Measurements from ENCODE around the gene GRID1.

The GRID1 gene

GRCh38 chr10:85621562-85621961 is 745.0 kb downstream of the GRID1 start:
- Histone ChIP-seq H3K9ac (ENCODE audit: low read depth in 1 of 2, low read length in 2 of 2) (no peak overlapping the region), H3K36me3 (ENCODE audit: control insufficient read depth in 2 of 2, insufficient read depth in 2 of 2, low read length in 2 of 2) (no peaks in the 10 kb centered on the region), H3K27ac (ENCODE audit: low read depth in 2 of 2, low read length in 2 of 2) (peak overlapping the region; percentile 40 to 64), H3K4me3 (ENCODE audit: low read length in 2 of 2) (peak overlapping the region in 1 of 2 donors; percentile 15), H3K9me3 (ENCODE audit: control insufficient read depth in 2 of 2, low read length in 2 of 2) (no peaks in the 10 kb centered on the region), H3K4me1 (ENCODE audit: control insufficient read depth in 2 of 2, insufficient read depth in 2 of 2, low read length in 2 of 2) (peaks cover 12 to 23% of the 10 kb centered on the region in 2 donors), H3K27me3 (ENCODE audit: control insufficient read depth in 2 of 2, insufficient read depth in 2 of 2, low read length in 2 of 2) (no peaks in the 10 kb centered on the region)

DNA sequence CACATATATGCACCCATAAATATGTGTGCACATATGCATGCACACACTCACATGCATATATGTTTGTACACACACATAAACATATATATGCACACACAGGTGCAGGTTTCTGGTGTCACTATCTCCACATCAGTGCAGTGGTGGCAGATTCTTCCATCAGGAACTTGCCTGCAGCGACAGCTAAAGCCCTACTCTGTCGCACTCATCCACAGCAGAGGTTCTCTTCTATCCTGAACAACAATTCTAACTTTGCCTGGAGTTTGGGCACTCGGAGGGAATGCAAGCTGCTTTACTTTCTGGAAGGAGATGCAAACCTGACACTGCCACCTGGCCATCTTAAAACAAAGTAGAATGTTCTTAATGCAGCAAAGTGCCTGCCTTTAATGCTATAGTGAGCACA is 745.8 kb downstream of the GRID1 start:
- peaks cover 12 to 23% of the 10 kb centered on the region in 2 donors for H3K4me1 ChIP-seq (ENCODE audit: control insufficient read depth in 2 of 2, insufficient read depth in 2 of 2, low read length in 2 of 2)
- H3K9ac ChIP-seq (ENCODE audit: low read depth in 1 of 2, low read length in 2 of 2) = no peak overlapping the region
- peak overlapping the region in 1 of 2 donors; percentile 61 for H3K27ac ChIP-seq (ENCODE audit: low read depth in 2 of 2, low read length in 2 of 2)
- no peaks in the 10 kb centered on the region for H3K9me3 ChIP-seq (ENCODE audit: control insufficient read depth in 2 of 2, low read length in 2 of 2)
- H3K27me3 ChIP-seq (ENCODE audit: control insufficient read depth in 2 of 2, insufficient read depth in 2 of 2, low read length in 2 of 2) = no peaks in the 10 kb centered on the region
- peak overlapping the region in 1 of 2 donors; percentile 42 for H3K4me3 ChIP-seq (ENCODE audit: low read length in 2 of 2)
- H3K36me3 ChIP-seq (ENCODE audit: control insufficient read depth in 2 of 2, insufficient read depth in 2 of 2, low read length in 2 of 2) = no peaks in the 10 kb centered on the region

DNA sequence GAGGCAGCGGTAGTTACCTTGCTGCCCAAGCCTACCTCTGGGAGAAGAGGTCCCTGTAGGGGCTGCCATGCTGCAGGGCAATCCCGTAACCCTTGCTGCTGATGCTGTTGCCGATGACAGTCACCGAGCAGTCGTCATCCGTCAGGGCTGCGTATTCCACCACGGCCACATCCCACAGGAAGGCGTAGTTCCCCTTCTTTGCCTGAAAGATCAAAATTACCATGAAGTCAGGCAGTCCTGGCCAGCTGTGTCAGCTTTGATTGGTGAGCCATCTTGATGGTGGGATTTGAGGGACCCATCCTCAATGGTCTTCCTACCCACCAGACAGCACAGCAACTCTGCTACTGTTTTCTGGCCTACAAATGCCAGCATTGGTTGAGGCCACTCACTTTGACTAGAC is 746.8 kb downstream of the GRID1 start:
- no peak overlapping the region for H3K4me3 ChIP-seq (ENCODE audit: low read length in 2 of 2)
- peaks cover 12 to 23% of the 10 kb centered on the region in 2 donors for H3K4me1 ChIP-seq (ENCODE audit: control insufficient read depth in 2 of 2, insufficient read depth in 2 of 2, low read length in 2 of 2)
- H3K27ac ChIP-seq (ENCODE audit: low read depth in 2 of 2, low read length in 2 of 2) = no peak overlapping the region
- no peaks in the 10 kb centered on the region for H3K27me3 ChIP-seq (ENCODE audit: control insufficient read depth in 2 of 2, insufficient read depth in 2 of 2, low read length in 2 of 2)
- H3K9me3 ChIP-seq (ENCODE audit: control insufficient read depth in 2 of 2, low read length in 2 of 2) = no peaks in the 10 kb centered on the region
- H3K9ac ChIP-seq (ENCODE audit: low read depth in 1 of 2, low read length in 2 of 2) = no peak overlapping the region
- no peaks in the 10 kb centered on the region for H3K36me3 ChIP-seq (ENCODE audit: control insufficient read depth in 2 of 2, insufficient read depth in 2 of 2, low read length in 2 of 2)

DNA sequence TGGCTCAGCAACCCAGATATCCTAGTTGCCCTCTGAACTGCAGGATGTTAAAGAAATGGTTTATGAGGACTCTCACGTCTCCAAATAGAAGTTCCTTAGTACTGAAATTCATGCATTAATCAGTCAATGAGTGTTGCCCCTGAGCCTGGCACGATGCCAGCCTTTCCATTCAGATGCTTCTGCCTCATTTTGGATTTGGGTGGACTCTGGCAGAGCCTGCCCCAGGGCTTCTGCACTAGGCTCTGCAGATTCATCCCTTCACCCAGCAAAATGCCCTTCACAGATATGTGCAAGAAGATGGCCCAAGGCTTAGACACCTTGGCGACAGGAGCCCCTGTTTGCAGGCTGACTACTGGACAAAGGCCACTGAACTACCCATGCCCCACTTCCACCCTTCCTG is 747.8 kb downstream of the GRID1 start:
- Histone ChIP-seq H3K27me3 (ENCODE audit: control insufficient read depth in 2 of 2, insufficient read depth in 2 of 2, low read length in 2 of 2) (no peaks in the 10 kb centered on the region), H3K4me1 (ENCODE audit: control insufficient read depth in 2 of 2, insufficient read depth in 2 of 2, low read length in 2 of 2) (peaks cover 12 to 23% of the 10 kb centered on the region in 2 donors), H3K4me3 (ENCODE audit: low read length in 2 of 2) (no peak overlapping the region), H3K36me3 (ENCODE audit: control insufficient read depth in 2 of 2, insufficient read depth in 2 of 2, low read length in 2 of 2) (no peaks in the 10 kb centered on the region), H3K9ac (ENCODE audit: low read depth in 1 of 2, low read length in 2 of 2) (no peak overlapping the region), H3K27ac (ENCODE audit: low read depth in 2 of 2, low read length in 2 of 2) (no peak overlapping the region), H3K9me3 (ENCODE audit: control insufficient read depth in 2 of 2, low read length in 2 of 2) (no peaks in the 10 kb centered on the region)

DNA sequence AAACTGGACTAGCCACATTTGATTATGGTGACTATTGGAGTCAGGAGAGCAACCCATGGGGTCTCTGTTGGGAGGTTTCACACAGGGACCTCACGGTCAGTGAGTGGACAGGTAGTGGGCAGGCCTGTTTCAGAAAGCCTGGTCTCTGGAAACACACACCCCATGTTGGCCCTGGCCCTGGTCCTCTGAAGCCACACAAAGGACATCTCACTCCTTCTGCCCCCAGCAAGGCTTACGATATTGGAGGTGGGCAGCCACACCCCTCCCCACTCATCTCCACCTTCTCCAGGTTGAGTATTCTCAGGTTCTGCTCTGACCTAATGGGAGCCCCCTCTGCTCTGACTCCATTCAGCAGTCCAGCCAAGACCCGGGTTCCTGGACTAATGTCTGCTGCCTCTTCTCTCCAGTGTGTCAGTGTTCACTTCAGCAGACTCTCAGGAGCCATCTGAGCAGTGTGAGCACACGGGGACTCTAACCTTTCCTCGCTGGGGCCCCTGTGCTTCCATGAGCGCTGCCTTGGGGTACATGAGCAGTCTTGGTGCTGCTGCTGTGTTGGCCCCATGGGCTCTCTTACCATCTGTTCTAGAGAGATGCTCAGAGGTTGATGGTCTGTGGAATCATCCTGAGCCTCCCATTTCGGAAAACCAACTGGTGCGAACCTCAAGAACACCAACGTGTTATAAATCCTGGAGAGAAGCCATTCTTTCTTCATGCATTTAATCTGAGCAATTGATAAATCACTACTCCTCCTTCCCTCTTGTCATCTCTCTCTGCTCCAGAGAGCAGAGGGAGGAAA is 748.6 kb downstream of the GRID1 start:
- no peak overlapping the region for H3K4me3 ChIP-seq (ENCODE audit: low read length in 2 of 2)
- H3K9ac ChIP-seq (ENCODE audit: low read depth in 1 of 2, low read length in 2 of 2) = no peak overlapping the region
- no peaks in the 10 kb centered on the region for H3K9me3 ChIP-seq (ENCODE audit: control insufficient read depth in 2 of 2, low read length in 2 of 2)
- peaks cover 12 to 22% of the 10 kb centered on the region in 2 donors for H3K4me1 ChIP-seq (ENCODE audit: control insufficient read depth in 2 of 2, insufficient read depth in 2 of 2, low read length in 2 of 2)
- H3K36me3 ChIP-seq (ENCODE audit: control insufficient read depth in 2 of 2, insufficient read depth in 2 of 2, low read length in 2 of 2) = no peaks in the 10 kb centered on the region
- no peaks in the 10 kb centered on the region for H3K27me3 ChIP-seq (ENCODE audit: control insufficient read depth in 2 of 2, insufficient read depth in 2 of 2, low read length in 2 of 2)
- H3K27ac ChIP-seq (ENCODE audit: low read depth in 2 of 2, low read length in 2 of 2) = no peak overlapping the region

DNA sequence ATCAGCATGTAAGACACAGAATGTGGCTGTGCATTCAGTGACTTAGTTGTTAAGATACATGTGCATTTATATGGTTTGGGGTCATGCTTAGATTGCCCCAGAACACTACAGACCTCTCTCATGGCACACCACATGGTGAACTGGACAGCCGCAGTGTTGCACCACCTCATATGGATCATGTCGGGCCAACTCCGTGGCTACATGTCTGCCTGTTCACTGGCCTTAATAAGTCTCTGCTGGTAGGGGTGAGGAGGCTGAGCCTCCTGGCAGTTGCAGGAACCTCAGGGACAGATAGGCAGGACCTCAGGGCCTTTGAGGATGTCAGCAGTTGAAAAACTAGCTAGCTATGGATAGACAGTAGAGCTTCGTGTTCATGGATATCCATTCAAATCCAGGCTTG is 751.0 kb downstream of the GRID1 start:
- no peaks in the 10 kb centered on the region for H3K27me3 ChIP-seq (ENCODE audit: control insufficient read depth in 2 of 2, insufficient read depth in 2 of 2, low read length in 2 of 2)
- peaks cover 1% of the 10 kb centered on the region in 2 donors for H3K4me1 ChIP-seq (ENCODE audit: control insufficient read depth in 2 of 2, insufficient read depth in 2 of 2, low read length in 2 of 2)
- H3K27ac ChIP-seq (ENCODE audit: low read depth in 2 of 2, low read length in 2 of 2) = no peak overlapping the region
- H3K4me3 ChIP-seq (ENCODE audit: low read length in 2 of 2) = no peak overlapping the region
- H3K9ac ChIP-seq (ENCODE audit: low read depth in 1 of 2, low read length in 2 of 2) = no peak overlapping the region
- H3K9me3 ChIP-seq (ENCODE audit: control insufficient read depth in 2 of 2, low read length in 2 of 2) = no peaks in the 10 kb centered on the region
- H3K36me3 ChIP-seq (ENCODE audit: control insufficient read depth in 2 of 2, insufficient read depth in 2 of 2, low read length in 2 of 2) = no peaks in the 10 kb centered on the region

DNA sequence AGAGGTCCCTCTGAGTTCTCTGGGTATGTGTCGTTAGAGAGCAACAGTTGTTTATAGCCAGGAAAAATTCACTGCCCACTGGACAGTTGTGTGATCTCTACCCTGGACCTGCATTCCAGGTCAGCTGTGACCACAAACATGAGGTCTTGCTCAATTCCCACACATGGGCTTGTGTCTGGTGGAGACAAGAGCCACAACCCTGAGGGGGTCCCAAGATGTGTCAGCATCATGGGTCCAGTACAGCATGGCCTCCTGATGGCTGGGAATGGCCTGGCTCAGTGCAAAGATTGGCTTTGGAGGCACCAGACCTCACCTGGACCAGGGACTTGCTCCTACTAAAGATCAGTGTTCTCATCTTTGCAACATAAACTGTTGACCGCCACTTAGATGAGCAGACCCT is 751.6 kb downstream of the GRID1 start:
- no peak overlapping the region for H3K4me3 ChIP-seq (ENCODE audit: low read length in 2 of 2)
- H3K4me1 ChIP-seq (ENCODE audit: control insufficient read depth in 2 of 2, insufficient read depth in 2 of 2, low read length in 2 of 2) = no peaks in the 10 kb centered on the region
- no peak overlapping the region for H3K27ac ChIP-seq (ENCODE audit: low read depth in 2 of 2, low read length in 2 of 2)
- no peak overlapping the region for H3K9ac ChIP-seq (ENCODE audit: low read depth in 1 of 2, low read length in 2 of 2)
- no peaks in the 10 kb centered on the region for H3K36me3 ChIP-seq (ENCODE audit: control insufficient read depth in 2 of 2, insufficient read depth in 2 of 2, low read length in 2 of 2)
- no peaks in the 10 kb centered on the region for H3K9me3 ChIP-seq (ENCODE audit: control insufficient read depth in 2 of 2, low read length in 2 of 2)
- H3K27me3 ChIP-seq (ENCODE audit: control insufficient read depth in 2 of 2, insufficient read depth in 2 of 2, low read length in 2 of 2) = no peaks in the 10 kb centered on the region

GRCh38 chr10:85614566-85614965 is 752.0 kb downstream of the GRID1 start:
- Histone ChIP-seq H3K4me3 (ENCODE audit: low read length in 2 of 2) (no peak overlapping the region), H3K4me1 (ENCODE audit: control insufficient read depth in 2 of 2, insufficient read depth in 2 of 2, low read length in 2 of 2) (no peaks in the 10 kb centered on the region), H3K9me3 (ENCODE audit: control insufficient read depth in 2 of 2, low read length in 2 of 2) (no peaks in the 10 kb centered on the region), H3K36me3 (ENCODE audit: control insufficient read depth in 2 of 2, insufficient read depth in 2 of 2, low read length in 2 of 2) (no peaks in the 10 kb centered on the region), H3K27ac (ENCODE audit: low read depth in 2 of 2, low read length in 2 of 2) (no peak overlapping the region), H3K9ac (ENCODE audit: low read depth in 1 of 2, low read length in 2 of 2) (no peak overlapping the region), H3K27me3 (ENCODE audit: control insufficient read depth in 2 of 2, insufficient read depth in 2 of 2, low read length in 2 of 2) (no peaks in the 10 kb centered on the region)

DNA sequence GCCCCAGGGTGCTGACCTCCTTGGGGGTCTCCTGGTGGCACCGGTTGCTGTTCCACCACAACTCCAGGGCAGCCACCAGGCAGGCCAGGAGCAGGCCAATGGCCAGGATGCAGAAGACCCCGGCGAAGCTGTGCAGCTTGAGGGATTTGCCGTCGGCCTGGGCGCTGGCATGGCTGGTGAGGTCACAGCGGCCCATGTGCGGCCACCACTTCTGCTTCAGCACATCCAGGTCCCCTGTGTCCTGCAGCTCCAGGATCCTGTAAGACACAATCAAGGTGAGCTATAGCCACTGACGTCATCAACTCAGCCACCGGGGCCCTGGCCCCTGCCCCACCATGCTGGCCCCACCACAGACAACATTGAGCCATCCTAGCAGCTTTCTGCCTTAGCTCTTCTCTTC is 753.2 kb downstream of the GRID1 start:
- Histone ChIP-seq H3K4me3 (ENCODE audit: low read length in 2 of 2) (no peak overlapping the region), H3K36me3 (ENCODE audit: control insufficient read depth in 2 of 2, insufficient read depth in 2 of 2, low read length in 2 of 2) (no peaks in the 10 kb centered on the region), H3K4me1 (ENCODE audit: control insufficient read depth in 2 of 2, insufficient read depth in 2 of 2, low read length in 2 of 2) (no peaks in the 10 kb centered on the region), H3K9me3 (ENCODE audit: control insufficient read depth in 2 of 2, low read length in 2 of 2) (no peaks in the 10 kb centered on the region), H3K27me3 (ENCODE audit: control insufficient read depth in 2 of 2, insufficient read depth in 2 of 2, low read length in 2 of 2) (no peaks in the 10 kb centered on the region), H3K9ac (ENCODE audit: low read depth in 1 of 2, low read length in 2 of 2) (no peak overlapping the region), H3K27ac (ENCODE audit: low read depth in 2 of 2, low read length in 2 of 2) (no peak overlapping the region)

- no peaks in the 10 kb centered on the region for H3K4me1 ChIP-seq (ENCODE audit: control insufficient read depth in 2 of 2, insufficient read depth in 2 of 2, low read length in 2 of 2)
- H3K36me3 ChIP-seq (ENCODE audit: control insufficient read depth in 2 of 2, insufficient read depth in 2 of 2, low read length in 2 of 2) = no peaks in the 10 kb centered on the region
- no peak overlapping the region for H3K4me3 ChIP-seq (ENCODE audit: low read length in 2 of 2)
- no peaks in the 10 kb centered on the region for H3K27me3 ChIP-seq (ENCODE audit: control insufficient read depth in 2 of 2, insufficient read depth in 2 of 2, low read length in 2 of 2)
- no peak overlapping the region for H3K27ac ChIP-seq (ENCODE audit: low read depth in 2 of 2, low read length in 2 of 2)
- no peak overlapping the region for H3K9ac ChIP-seq (ENCODE audit: low read depth in 1 of 2, low read length in 2 of 2)
- no peaks in the 10 kb centered on the region for H3K9me3 ChIP-seq (ENCODE audit: control insufficient read depth in 2 of 2, low read length in 2 of 2)
These were observed 753.8 kb downstream of the GRID1 start for GRCh38 chr10:85612833-85613232.
